Skeletal muscle tissue (tissue), 2 donors: ENCODE measurements around the gene IWS1. TPM values are rescaled to one million over a fixed set of nuclear protein-coding genes. Genes with fewer than 3 reads are reported as not detected.

ENCODE experiments used
- small RNA-seq: library from RNA; depleted of rRNA; stranded (forward); fragments of <200 nt; gene quantifications from one replicate; pipeline ENCODE3, GENCODE V24; 2014
- total RNA-seq: library from RNA; depleted of rRNA; stranded (reverse); fragments of >200 nt; gene quantifications from one replicate; pipeline ENCODE4 v1.2.3, GENCODE V29; 2014

IWS1 gene
- total RNA-seq, 1 donor from 2014 or later: 24.5 TPM

Small RNA genes lying within 50 kb of the gene (small RNA-seq; reads per million reads assigned to genes)
- not detected for gene RNU4-48P

Other genes with a start within 250 kb of the IWS1 start
- 28.7 TPM for gene ERCC3, start 232.3 kb downstream of the IWS1 start, total RNA-seq
- gene MAP3K2, start 138.5 kb downstream of the IWS1 start, total RNA-seq: 21.9 TPM
- not detected for gene PROC, start 108.1 kb downstream of the IWS1 start, total RNA-seq
- gene MYO7B, start 9.2 kb upstream of the IWS1 start, total RNA-seq: 1.0 TPM
- gene GPR17, start 119.7 kb upstream of the IWS1 start, total RNA-seq: 1.0 TPM
- gene LIMS2, start 149.0 kb upstream of the IWS1 start, total RNA-seq: 5.7 TPM
- 7.8 TPM for gene SFT2D3, start 175.0 kb upstream of the IWS1 start, total RNA-seq